IPS-11a (cell line): ENCODE data around the gene CFAP77.
"Not testable (repeated sequence)": the region's sequence is repeated elsewhere in the genome, so short reads cannot be mapped to it uniquely, and the experiment has no call there.

Experiments
- H3K4me3 ChIP-seq: one replicate; pipeline ENCODE4 v1.5.1; 2013; ENCODE audit warnings: low read depth, low read length, control low read depth

The CFAP77 gene

DNA sequence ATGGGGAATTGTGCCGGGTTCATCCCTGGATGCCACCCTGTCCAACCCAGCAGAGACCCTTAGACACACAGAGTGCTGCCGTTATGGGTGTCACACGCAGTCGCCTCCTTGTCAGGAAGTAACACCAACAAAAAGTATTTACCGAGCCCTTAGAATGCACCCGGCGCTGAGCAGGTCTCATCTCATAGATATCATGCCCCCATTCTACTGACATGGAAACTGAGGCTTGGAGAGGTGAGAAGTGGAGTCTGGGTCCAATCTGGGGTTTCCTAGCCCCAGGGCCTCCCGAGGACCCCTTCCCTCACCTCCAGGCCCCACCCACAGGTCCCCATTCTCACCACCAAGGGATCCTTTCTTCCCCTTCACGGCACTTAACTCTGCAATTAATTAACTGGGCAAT, 135.6 kb downstream of the CFAP77 start:
- H3K4me3 ChIP-seq = no peak overlapping the region

DNA sequence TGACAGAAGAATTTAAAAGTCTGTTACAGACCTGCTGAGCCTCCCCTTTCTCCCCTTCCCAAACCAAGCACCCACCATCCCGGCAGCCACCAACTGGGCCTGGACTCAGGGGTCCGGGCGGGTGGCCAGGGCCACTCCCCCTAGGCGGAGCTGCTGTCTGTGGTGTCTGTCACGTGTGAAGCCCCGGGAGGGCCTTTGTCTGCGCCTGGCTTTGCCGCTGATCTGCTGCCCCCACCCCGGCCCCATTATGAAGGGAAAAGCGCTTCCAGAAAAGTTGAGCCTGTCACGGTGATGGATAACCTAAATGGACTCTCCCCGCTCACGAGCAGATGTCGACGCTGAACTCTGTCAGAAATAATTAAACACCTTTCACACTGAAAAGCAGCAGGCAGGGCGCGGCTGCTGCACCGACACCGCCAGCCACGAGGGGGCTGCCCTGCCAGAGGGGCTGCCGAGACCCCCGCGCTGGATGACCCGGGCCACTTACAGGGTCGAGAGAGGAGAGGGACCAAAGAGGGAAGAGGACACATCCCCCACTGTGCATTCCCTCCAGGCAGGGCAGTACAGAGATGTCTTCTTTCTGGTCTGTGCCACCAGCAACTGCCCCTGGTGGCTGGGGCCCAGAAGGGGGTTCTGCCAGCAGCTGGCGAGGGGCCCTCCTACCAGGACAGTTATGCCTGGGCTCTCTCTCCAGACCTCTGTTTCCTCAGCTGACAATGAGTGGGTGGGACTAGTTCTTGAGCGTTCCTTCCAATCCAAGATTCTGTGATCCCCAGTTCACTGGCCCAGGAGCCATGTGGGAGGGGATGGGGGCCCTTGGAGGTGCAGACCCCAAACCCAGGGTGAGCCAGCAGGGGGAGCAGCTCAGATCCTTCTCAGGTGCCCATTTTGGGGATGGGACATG, 136.4 kb downstream of the CFAP77 start:
- H3K4me3 ChIP-seq = peak overlapping the region; percentile 6

DNA sequence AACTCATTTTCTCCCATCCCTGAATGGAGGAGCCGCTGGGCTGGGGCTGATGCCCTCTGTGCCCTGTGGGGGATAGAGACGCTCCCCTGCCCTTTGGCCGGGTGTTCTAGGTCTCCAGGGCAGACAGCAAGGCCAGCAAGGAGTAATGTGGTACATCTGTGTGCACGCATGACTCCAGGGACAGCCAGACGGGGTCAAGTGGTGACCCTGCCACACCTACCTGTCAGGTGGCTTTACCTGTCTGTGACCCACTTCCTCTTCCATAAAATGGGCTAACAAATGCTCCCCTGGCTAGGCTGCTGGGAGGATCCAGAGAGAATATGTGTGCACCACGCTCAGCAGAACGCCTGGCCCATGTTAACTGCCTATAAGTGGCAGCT, 137.0 kb downstream of the CFAP77 start:
- H3K4me3 ChIP-seq = no peak overlapping the region

DNA sequence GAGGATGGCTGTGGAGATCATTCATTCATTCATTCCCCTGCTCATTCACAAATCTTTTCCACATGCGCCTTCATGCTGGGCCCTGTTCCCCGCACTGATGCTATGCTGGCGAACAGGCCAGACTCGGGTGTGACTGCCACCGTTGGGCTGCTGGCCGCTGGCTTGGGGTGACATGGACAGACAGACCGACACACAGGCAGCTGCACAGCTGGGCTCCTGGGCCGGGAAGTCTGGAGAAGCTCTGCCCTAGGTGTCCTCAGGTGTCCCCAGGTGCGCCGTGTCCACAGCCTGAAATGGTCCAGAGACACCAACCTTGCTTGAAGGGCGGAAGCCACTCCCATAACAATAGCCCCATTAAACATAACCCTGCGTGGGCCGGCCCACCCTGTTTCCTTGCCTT, 137.4 kb downstream of the CFAP77 start:
- no peak overlapping the region for H3K4me3 ChIP-seq

DNA sequence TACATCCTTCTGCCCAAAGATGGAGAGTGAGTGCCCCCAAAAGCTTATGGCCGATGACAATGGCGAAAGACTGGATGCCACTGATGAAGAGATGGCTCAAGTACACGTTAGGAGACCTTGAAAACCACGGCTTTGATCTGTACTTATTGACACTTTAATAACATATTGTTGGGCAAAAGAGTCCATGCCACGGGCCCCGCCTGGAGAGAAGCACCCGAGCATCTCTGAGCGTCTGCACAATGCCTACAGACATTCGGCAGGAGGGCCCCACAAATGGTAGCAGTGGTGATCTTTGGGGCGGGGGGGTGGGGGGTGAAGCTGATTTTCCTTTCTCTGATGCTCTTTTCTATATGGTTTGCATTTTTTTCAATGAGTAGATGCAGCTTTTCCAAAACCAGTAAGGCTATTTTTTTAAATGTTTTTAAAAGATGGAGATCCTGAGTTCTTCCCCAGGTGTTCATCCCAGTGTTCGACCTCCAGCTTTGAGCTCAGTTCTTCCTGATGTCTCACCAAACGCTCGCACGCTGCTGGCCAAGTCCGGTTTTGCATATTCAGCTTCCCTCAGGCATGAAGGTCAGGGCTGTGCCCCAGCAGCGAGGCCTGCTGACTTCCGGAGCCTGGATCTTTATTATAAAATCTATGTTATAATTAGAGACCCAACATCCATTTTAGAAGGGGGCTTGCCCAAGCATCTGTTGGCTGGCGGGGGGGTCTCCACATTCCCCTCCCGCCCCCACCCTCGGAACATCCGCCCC, 138.1 kb downstream of the CFAP77 start:
- H3K4me3 ChIP-seq = no peak overlapping the region

DNA sequence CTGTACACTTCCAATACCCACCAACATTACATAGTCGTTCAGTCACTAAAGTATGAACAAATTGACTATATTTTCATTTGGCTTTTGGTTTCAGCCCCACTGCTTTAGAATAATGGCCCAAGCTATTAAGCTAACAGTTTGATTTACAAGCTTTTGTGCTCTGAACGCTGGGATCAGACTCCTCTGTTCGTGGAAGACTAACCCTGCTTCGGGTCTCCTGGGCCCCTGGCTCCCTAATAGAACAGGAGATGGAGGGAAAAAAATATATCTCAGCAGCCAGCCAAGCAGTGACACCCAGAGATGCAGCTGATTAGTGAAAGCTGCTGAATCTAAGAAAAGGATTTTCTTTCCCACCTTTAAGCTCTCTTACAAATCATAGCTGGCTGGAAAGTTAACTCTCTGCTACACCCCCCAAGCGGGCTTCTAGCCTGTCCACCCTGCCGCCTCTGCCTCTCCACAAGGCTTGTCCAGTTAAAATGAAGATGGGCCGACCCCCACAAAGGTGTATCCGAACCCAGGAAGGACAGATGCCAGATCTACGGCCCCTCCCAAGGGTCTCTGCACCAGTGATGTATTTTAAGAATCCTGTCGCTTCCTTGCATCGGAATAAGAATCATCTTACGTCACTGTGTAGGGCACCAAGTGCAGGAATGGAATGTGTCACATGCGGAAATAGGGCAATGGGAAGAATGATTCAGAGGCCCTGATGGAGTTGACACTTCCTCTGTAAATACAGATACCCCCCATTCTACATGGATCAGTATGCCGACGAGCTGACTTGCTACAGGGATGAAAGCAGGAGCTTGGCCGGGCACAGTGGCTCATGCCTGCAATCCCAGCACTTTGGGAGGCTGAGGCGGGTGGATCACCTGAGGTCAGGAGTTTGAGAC, 139.0 kb downstream of the CFAP77 start:
- H3K4me3 ChIP-seq = no peak overlapping the region

DNA sequence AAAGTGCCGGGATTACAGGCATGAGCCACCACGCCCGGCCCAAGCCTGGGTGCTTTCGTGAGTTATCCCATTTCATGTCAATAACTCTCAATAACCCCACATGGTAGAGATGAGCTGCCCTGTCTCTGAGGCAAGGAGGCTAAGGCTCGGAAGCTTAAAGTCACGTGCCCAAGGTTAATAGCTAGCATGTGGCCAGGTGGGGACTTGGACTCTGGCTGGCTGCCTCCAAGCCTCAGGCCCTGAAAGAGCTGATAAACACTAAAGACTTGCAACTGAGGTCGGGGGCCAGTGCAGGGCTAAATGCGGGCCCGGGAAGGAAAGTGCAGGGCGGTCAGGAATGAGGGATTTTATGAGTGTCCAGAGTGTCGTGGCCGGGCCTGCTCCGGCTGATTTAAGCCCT, 141.5 kb downstream of the CFAP77 start:
- H3K4me3 ChIP-seq = no peak overlapping the region

DNA sequence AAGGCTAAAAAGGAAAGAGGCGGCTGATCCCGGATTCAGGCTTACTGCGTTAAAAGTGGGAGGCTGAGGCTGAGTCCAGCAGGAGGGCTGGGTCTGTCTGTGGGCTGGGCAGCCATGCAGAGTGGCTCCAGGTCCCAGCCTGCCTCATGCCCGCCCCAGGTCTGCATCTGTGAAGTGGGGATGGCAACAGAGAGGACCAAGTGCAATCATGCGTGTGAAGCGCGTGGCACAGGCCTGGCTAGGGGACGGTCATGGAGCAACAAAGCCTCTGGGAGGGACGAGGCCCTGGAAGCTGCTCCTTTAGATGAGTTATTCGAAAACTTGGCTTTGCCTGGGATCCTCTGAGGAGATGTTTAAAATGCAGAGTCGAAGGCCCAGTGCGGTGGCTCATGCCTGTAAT, 142.0 kb downstream of the CFAP77 start:
- no peak overlapping the region for H3K4me3 ChIP-seq

DNA sequence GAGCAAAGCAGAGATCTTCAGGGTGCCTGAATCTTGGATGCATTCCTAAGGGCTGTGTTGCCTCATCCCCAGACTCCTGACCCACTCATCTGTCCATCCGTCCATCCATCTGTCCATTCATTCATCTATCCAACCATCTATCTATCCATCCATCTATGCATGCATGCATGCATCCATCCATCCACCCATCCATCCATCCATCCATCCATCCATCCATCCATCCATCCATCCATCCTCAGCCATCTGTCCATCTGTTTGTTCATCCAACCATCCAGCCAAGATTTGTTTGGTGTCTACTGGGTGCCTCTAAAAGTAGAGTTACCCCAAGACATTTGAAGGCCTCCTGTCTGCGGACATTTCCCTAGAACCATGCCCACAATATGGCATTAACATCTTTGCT, 144.7 kb downstream of the CFAP77 start:
- H3K4me3 ChIP-seq = no peak overlapping the region

DNA sequence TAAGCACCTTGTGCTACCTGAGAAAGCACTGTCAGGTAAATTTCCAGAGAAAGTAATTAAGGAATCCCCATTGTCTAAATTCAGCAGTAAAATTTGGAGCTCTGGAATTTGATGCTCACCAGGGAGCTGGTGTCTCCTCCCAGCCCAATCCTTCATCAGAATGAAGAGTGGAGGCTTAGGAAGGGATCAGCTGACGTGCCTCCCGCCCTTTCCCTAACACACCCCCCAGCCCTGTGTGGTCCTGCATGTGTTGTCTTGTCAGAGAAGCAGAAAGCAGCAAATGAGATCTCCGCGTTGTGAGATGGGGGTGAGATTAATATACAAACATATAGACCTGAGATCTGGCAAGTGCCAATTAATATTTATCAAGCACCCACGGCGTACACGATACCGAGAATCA, 145.5 kb downstream of the CFAP77 start:
- no peak overlapping the region for H3K4me3 ChIP-seq

DNA sequence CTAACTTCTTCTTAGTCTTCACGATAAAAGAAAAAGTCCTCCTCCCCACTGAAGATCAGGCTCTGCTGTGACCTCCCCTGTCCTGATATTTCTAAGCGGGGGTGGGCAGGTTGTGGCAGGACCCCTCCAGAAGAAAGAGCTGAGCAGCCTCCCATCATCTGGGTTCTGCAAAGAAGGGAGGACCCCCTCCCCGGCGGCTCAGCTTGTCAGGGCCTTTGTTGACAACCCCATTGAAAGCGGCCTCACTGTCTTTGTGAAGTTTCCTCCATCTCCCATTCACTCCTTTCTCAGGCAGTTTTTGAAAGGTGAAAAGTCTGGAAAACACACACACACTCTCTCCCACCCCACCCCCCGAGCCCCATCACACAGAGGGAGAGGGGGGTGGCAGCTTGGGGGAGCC, 146.2 kb downstream of the CFAP77 start:
- H3K4me3 ChIP-seq = no peak overlapping the region

DNA sequence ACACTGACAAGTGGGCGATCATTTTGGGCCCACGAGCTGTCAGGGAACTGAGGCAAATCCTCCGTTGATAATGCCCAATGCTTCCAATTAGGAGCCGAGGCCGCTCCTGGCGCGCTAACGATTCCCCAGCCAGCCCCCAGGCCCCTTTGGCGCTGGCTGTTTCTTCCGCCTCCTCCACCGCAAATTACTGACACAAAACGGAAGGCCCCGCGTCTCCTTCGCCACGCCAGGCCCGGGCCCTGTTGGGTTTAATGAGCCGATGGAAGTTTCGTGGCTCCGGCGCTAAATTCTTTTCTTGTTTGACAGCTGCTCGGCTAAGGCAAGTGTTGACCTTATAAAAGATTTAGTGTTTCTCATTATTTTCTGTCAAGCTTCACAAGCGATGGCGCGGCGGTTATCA, 146.7 kb downstream of the CFAP77 start:
- no peak overlapping the region for H3K4me3 ChIP-seq

DNA sequence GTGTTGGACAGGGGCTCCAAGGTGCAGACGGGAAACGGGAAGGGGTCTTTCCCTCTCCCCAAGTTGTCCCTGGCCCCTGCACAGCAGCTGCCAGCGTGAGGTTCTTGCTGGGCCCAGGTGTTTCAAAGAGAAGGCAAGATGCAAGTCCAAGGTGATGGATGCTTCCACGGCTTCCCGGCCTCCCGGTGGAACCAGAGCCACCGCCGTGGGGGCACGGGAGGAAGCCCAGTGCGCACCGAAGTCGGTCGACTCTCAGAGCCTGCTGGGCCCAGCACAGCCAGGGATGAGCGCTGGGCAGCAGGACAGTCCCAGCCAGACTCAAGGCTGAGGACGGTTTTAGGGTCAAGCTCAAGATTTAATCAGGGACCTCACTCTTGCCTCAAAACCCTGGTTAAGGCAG, 147.1 kb downstream of the CFAP77 start:
- no peak overlapping the region for H3K4me3 ChIP-seq

DNA sequence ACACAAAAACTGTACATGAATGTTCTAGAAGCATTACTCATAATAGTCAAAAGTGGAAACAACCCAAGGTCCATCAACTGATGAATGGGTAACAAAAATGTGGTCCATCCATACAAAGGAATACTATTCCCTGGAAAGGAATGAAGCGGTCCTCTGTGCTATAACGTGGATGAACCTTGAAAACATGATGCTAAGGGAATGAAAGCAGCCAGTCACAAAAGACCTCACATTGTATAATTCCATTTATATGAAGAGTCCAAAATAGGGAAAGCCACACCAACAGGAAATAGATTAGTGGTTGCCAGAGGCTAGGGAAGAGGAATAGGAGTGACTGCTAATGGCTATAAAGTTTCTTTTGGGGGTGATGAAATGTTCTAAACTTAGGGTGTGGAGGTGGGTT, 149.7 kb downstream of the CFAP77 start:
- no peak overlapping the region for H3K4me3 ChIP-seq

DNA sequence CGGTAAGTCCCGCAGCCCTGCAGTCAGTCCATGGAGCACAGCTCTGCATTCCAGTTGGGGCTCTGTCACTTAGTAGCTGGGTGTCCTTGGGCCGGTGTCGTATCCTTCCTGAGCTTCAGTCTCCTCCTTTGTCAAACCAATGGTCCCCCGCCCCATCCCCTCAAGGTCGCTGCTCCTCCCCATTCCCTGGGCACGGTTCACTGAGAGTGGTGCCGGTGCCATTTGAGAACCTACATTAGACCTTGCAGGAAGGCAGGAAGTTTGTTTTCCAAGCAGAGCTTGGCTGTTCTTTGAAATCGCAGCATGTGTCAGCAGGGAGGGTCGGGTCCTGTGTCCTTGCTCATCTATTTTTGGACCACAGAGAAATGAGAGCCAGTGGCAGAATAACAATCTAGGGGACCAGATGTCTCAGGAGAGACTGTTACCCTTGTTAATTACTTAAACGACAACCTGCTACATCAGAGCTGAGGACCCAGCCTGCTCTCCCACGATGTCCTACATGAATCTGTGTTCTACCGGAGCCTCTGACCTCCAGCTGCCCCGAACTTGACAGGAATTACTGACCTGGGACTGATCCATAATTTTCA, 150.7 kb downstream of the CFAP77 start:
- H3K4me3 ChIP-seq = no peak overlapping the region

DNA sequence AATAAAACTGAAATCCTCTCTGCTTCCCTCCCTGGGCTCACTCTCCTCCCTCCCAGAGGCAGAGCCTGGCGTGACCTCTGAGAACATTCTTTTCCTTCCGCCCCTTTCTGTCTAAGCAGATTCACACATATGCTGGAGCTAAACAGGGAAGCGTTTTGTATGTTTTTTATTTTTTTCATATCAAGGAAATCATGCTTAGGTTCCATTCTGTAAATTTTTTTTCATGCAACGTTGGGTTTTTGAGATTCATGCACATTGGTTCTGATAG, 152.2 kb downstream of the CFAP77 start:
- H3K4me3 ChIP-seq = no peak overlapping the region

DNA sequence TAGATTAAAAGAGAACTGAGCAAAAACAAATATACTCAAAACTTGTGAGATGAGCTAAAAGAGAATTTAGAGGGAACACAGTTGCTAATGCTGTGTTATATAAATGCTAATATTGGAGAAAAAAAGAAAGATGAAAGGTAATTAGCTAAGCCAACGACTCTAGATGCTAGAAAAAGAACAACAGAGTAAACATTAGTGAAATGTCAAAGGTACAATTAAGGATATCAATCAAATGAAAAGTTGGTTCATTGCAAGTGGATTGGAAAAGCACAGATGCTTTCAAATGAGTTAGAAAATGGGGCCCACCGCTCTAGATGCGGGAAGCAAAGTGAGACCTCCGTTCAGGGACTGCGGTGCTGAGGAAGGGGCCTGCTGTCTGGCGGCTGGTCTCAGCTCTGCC, 154.5 kb downstream of the CFAP77 start:
- no peak overlapping the region for H3K4me3 ChIP-seq

DNA sequence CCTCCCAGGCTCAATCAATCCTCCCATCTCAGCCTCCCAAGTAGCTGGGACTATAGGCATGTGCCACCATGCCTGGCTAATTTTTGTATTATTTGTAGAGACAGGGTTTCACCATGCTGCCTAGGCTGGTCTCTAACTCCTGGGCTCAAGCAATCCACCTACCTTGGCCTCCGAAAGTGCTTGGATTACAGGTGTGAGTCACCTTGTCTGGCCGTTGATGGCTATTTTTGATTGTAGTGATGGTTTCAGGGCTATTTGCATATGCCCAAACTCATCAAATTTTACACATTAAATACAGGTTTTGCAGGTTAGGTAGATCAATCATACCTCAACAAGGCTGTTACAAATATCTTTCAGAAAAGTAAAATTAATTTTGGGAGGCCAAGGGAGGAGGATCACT, 158.8 kb downstream of the CFAP77 start:
- H3K4me3 ChIP-seq = not testable (repeated sequence)

DNA sequence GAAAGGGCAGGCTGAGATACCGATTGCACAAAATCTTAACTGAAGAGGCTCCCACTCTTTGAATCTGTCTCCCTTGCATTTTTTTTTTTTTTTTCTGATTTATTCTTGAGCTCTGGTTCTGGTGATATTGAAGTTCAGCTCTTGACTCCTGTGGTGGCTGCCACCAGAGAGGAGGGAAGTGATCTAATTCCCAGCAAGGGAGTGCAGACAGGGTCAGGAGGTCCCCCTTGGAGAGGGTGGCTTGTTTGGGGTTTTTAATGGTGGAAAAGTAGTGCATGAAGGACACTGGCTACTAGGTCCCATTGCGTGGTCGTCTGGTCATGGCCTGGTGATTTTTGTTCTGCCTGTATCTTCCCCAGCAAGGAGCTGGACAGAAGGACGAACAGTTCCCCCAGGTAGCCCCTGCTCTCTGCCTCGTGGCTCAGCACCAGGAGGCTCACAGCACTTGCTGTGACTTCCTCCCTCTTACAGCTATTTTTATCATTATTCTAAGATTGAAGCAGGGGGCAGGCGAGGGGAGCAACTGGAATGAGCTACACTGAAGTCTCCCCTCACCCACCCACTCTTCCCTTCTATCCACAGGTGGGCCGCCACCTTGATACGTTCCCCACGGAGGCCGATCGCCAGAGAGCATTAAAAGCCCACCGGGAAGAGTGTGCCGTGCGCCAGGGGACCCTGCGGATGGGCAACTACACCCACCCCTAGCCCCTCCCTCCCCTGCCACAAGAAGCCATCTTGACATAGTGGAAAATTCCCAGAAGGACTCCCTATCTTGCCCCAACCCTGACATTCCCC, 162.0 kb downstream of the CFAP77 start:
- no peak overlapping the region for H3K4me3 ChIP-seq

DNA sequence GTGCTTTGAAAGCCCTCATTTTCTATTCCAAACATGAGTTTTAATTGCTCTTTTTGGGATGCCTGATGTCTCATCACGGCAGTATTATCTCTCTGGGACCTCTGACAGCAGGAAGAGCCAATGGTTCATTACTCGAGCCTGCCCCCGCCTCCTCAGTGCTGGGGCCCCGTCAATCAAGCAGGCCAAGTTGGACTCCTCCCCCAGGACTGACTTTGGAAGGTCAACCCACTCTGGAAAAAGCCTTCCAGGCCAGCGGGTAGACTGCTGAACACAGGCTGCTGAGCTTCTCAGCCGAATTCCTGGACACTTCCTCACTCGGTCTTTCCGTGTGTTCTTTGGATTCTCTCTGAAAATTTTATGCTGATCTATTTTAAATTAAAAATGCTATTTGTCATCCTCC, 162.9 kb downstream of the CFAP77 start:
- H3K4me3 ChIP-seq = no peak overlapping the region
